Neural cell (in vitro differentiated cells): ENCODE results near the gene NOL9.

Source experiments
- CTCF ChIP-seq: fragments of 450-650 bp; IDR thresholded peaks from 2 replicates; pipeline ENCODE4 v1.5.1; 2014; ENCODE audit warnings: antibody characterized with exemption, mild to moderate bottlenecking, moderate library complexity; ENCODE audit not compliant: poor library complexity, severe bottlenecking
- EZH2 ChIP-seq: fragments of 200-600, 300-800 bp; shearing (Covaris generic), sonication (generic); IDR thresholded peaks from 2 replicates; pipeline ENCODE4 v1.6.1; 2014; ENCODE audit warnings: antibody characterized with exemption, low read length, borderline replicate concordance, mild to moderate bottlenecking; ENCODE audit not compliant: insufficient read depth, poor library complexity, severe bottlenecking
- POLR2AphosphoS5 ChIP-seq: IDR thresholded peaks from 2 replicates; pipeline ENCODE4 v1.6.1; 2012
- RAD21 ChIP-seq: fragments of 450-650 bp; conservative IDR thresholded peaks from 2 replicates; pipeline ENCODE4 v1.6.1; 2014; ENCODE audit warnings: antibody characterized with exemption, mild to moderate bottlenecking, moderate library complexity
- REST ChIP-seq: IDR thresholded peaks from 2 replicates; pipeline ENCODE4 v1.6.1; 2012; ENCODE audit warnings: borderline replicate concordance

- TF ChIP-seq CTCF: no peak
- no peak for TF ChIP-seq POLR2AphosphoS5
- TF ChIP-seq EZH2: no peak
- no peak for TF ChIP-seq RAD21
- TF ChIP-seq REST: no peak
Observed at GRCh38 chr1:6536291-6536690, 18.0 kb downstream of the NOL9 start.
